Caco-2 (cell line): ENCODE measurements around the gene PSORS1C1. TPM values are rescaled to one million over a fixed set of nuclear protein-coding genes. Genes with fewer than 3 reads are reported as not detected.

ENCODE experiments used
- BruUV-seq: library from RNA; stranded (reverse); fragments of 400-500 nt; replicated peaks from 2 replicates; lab custom pipeline; 2021; lab: Mats Ljungman, UMichigan
- CTCF ChIA-PET: fragments of 300-600 bp; sonication (Branson Sonifier 250); formaldehyde crosslinking; loops from one replicate; lab custom pipeline; 2022; ENCODE audit warnings: antibody characterized with exemption; lab: Charles Lee
- POLR2A ChIA-PET: fragments of 300-600 bp; sonication (Branson Sonifier 250); formaldehyde crosslinking; loops from one replicate; lab custom pipeline; 2022; ENCODE audit warnings: antibody characterized with exemption; lab: Charles Lee
- DNase-seq, 2 experiments: peaks; one replicate each; pipeline versions ENCODE4 v3.0.0 to v3.0.0-alpha.2; 2020 to 2022
- H3K27me3 ChIP-seq: replicated peaks from 2 replicates; pipeline ENCODE4 v1.6.0; 2011; ENCODE audit warnings: low read length; ENCODE audit not compliant: control insufficient read depth, insufficient read depth
- H3K36me3 ChIP-seq: 2 replicates; pipeline ENCODE4 v1.5.1; 2011; ENCODE audit warnings: low read length; ENCODE audit not compliant: control insufficient read depth, insufficient read depth
- H3K4me1 ChIP-seq: fragments of 250-450 bp; sonication (Bioruptor Pico); 2 replicates; pipeline ENCODE4 v1.5.1; 2020; ENCODE audit warnings: mild to moderate bottlenecking
- H3K4me3 ChIP-seq: 2 replicates; pipeline ENCODE4 v1.5.1; 2011; ENCODE audit warnings: low read depth, mild to moderate bottlenecking, control low read depth, low read length
- H3K9me3 ChIP-seq: fragments of 250-450 bp; sonication (Bioruptor Pico); 2 replicates; pipeline ENCODE4 v1.5.1; 2020; ENCODE audit warnings: mild to moderate bottlenecking, moderate library complexity
- H3K27ac Mint-ChIP-seq: one replicate; pipeline ENCODE4 v1.8.0; 2022; ENCODE audit warnings: mixed read lengths; ENCODE audit not compliant: unreplicated experiment
- H3K27me3 Mint-ChIP-seq: one replicate; pipeline ENCODE4 v1.8.0; 2022; ENCODE audit warnings: mixed read lengths; ENCODE audit not compliant: insufficient read depth, unreplicated experiment
- H3K36me3 Mint-ChIP-seq: one replicate; pipeline ENCODE4 v1.8.0; 2022; ENCODE audit warnings: mild to moderate bottlenecking, mixed read lengths; ENCODE audit not compliant: insufficient read depth, unreplicated experiment
- H3K4me1 Mint-ChIP-seq: one replicate; pipeline ENCODE4 v1.8.0; 2022; ENCODE audit warnings: low read depth, mixed read lengths; ENCODE audit not compliant: unreplicated experiment
- H3K4me3 Mint-ChIP-seq: one replicate; pipeline ENCODE4 v1.8.0; 2022; ENCODE audit warnings: mild to moderate bottlenecking, moderate library complexity, mixed read lengths; ENCODE audit not compliant: unreplicated experiment
- H3K9me3 Mint-ChIP-seq: one replicate; pipeline ENCODE4 v1.8.0; 2022; ENCODE audit warnings: mixed read lengths; ENCODE audit not compliant: unreplicated experiment
- CTCF ChIP-seq, 2 experiments: fragments of 200-600 bp in 1 of 2; IDR thresholded peaks; 1 replicate in 1 of 2; 2 replicates in 1 of 2; pipeline versions ENCODE4 v1.5.1 to v1.8.0; 2011 to 2022; ENCODE audit warnings: antibody characterized with exemption in 1 of 2, control low read depth in 1 of 2, inconsistent platforms in 1 of 2, low read depth in 1 of 2, low read length in 1 of 2, mild to moderate bottlenecking in 1 of 2, moderate library complexity in 1 of 2; ENCODE audit not compliant: insufficient read depth in 1 of 2, severe bottlenecking in 1 of 2, unreplicated experiment in 1 of 2
- intact Hi-C: fragments of 100-400 bp; cut with micrococcal nuclease; formaldehyde crosslinking; loops from one replicate; pipeline ENCODE4 v1.10.0; 2022; ENCODE audit not compliant: unreplicated experiment
- total RNA-seq: library from RNA; stranded (reverse); gene quantifications from 2 replicates; pipeline ENCODE4 v1.2.3, GENCODE V29; 2022

PSORS1C1 gene
- total RNA-seq, 1 experiment from 2014 or later: 0.75 TPM

- ChIA-PET POLR2A (interaction anchor here (0.5 to 1.0 kb wide), 2 partner anchors 161 to 174 kb away, joined by 3 to 6 read pairs; partner anchors contain the start of gene VARS2), CTCF (interaction anchor here (0.6 to 2.3 kb wide), 53 partner anchors 14 to 1742 kb away, joined by 3 to 66 read pairs (median 4); partner anchors contain the start of genes C6orf15, CDSN, DDR1 and DHX16)
- peaks cover 14% of the 10 kb centered on the region for H3K4me1 ChIP-seq
- H3K4me1 Mint-ChIP-seq: peaks cover 6% of the 10 kb centered on the region
- no peaks in the 10 kb centered on the region for H3K27me3 ChIP-seq
- no peaks in the 10 kb centered on the region for H3K9me3 Mint-ChIP-seq
- no peak overlapping the region for H3K4me3 ChIP-seq
- no peaks in the 10 kb centered on the region for H3K27me3 Mint-ChIP-seq
- intact Hi-C loops: loop anchor here (1.0 to 10.0 kb wide), 5 partner anchors 29 to 605 kb away; partner anchors contain the start of genes FLOT1 and IER3
- no peaks in the 10 kb centered on the region for H3K9me3 ChIP-seq
- no peaks in the 10 kb centered on the region for H3K36me3 ChIP-seq
- H3K4me3 Mint-ChIP-seq: no peak overlapping the region
- peak; percentile 70 to 82 for DNase-seq
- H3K27ac Mint-ChIP-seq: no peak overlapping the region
- no peaks in the 10 kb centered on the region for H3K36me3 Mint-ChIP-seq
- peak; percentile 51 to 58 for TF ChIP-seq CTCF (IDR thresholded peaks at IDR 0.05; ENCODE audit: insufficient read depth in 1 of 2, low read depth in 1 of 2, low read length in 1 of 2, severe bottlenecking in 1 of 2, unreplicated experiment in 1 of 2)
- no TSS peak for BruUV-seq
Measured at GRCh38 chr6:31087494-31088089, 27.0 kb upstream of the PSORS1C1 start.

GRCh38 chr6:31090275-31090972 is 24.2 kb upstream of the PSORS1C1 start:
- H3K4me1 Mint-ChIP-seq: peaks cover 19% of the 10 kb centered on the region
- CTCF ChIA-PET: interaction anchor here (0.8 kb wide), 1 partner anchor 11 kb away, joined by 3 read pairs; no protein-coding TSS in a partner anchor
- intact Hi-C loops: no loop called here

More at GRCh38 chr6:31090275-31090972, 24.2 kb upstream of the PSORS1C1 start:
- TF ChIP-seq CTCF (IDR thresholded peaks at IDR 0.05; ENCODE audit: insufficient read depth in 1 of 2, low read depth in 1 of 2, low read length in 1 of 2, severe bottlenecking in 1 of 2, unreplicated experiment in 1 of 2): no peak
- Mint-ChIP-seq H3K36me3 (no peaks in the 10 kb centered on the region), H3K27ac (no peak overlapping the region), H3K9me3 (no peaks in the 10 kb centered on the region), H3K27me3 (no peaks in the 10 kb centered on the region), H3K4me3 (no peak overlapping the region)
- peaks cover 26% of the 10 kb centered on the region for H3K4me1 ChIP-seq
- no TSS peak for BruUV-seq
- H3K27me3 ChIP-seq: no peaks in the 10 kb centered on the region
- H3K4me3 ChIP-seq: no peak overlapping the region
- H3K36me3 ChIP-seq: no peaks in the 10 kb centered on the region
- DNase-seq: no peak
- no peaks in the 10 kb centered on the region for H3K9me3 ChIP-seq
- POLR2A ChIA-PET: no interaction called here
